HEK293 (cell line): ENCODE results near the gene ADPRHL1.

Source experiments
- CTCF ChIA-PET: fragments of 350-600 bp; formaldehyde crosslinking; extraction: SDS; loops from one replicate; lab custom pipeline; 2021; ENCODE audit warnings: antibody characterized with exemption; lab: Yijun Ruan, JAX
- POLR2A ChIA-PET: fragments of 300-600 bp; formaldehyde crosslinking; extraction: SDS; loops from one replicate; lab custom pipeline; 2020; ENCODE audit warnings: antibody characterized with exemption, inconsistent platforms; lab: Yijun Ruan, JAX
- H3K27ac ChIP-seq: fragments of 200-500 bp; sonication (Bioruptor generic); 2 replicates; pipeline ENCODE4 v1.5.1; 2014; ENCODE audit warnings: low read depth, low read length, control low read depth, inconsistent platforms; ENCODE audit errors: extremely low read depth
- H3K36me3 ChIP-seq, 2 experiments: fragments of 200-500 bp in 1 of 2; sonication (Bioruptor generic) in 1 of 2; 1 replicate in 1 of 2; 2 replicates in 1 of 2; pipeline ENCODE4 v1.5.1; 2014 to 2017; ENCODE audit warnings: inconsistent platforms in 2 of 2, low read length in 2 of 2; ENCODE audit not compliant: control insufficient read depth in 2 of 2, insufficient read depth in 1 of 2
- H3K4me1 ChIP-seq: fragments of 200-500 bp; sonication (Bioruptor generic); 2 replicates; pipeline ENCODE4 v1.5.1; 2014; ENCODE audit warnings: mild to moderate bottlenecking, low read length, inconsistent platforms; ENCODE audit not compliant: control insufficient read depth, insufficient read depth
- H3K4me3 ChIP-seq: 2 replicates; pipeline ENCODE4 v1.5.1; 2011; ENCODE audit warnings: low read depth, mild to moderate bottlenecking, control low read depth, low read length, moderate library complexity
- H3K9me3 ChIP-seq: fragments of 200-500 bp; sonication (Bioruptor generic); 2 replicates; pipeline ENCODE4 v1.5.1; 2014; ENCODE audit warnings: low read depth, low read length, inconsistent platforms; ENCODE audit not compliant: control insufficient read depth, insufficient read depth
- CTCF ChIP-seq: fragments of 450-650 bp; formaldehyde crosslinking; IDR thresholded peaks from 2 replicates; pipeline ENCODE4 v1.5.1; 2016; ENCODE audit warnings: missing biosample characterization, missing genetic modification characterization
- ELK4 ChIP-seq: IDR thresholded peaks from 2 replicates; pipeline ENCODE4 v1.6.1; 2011; ENCODE audit warnings: mild to moderate bottlenecking, low read depth, low read length, borderline replicate concordance
- GLI2 ChIP-seq: fragments of 450-650 bp; formaldehyde crosslinking; IDR thresholded peaks from 2 replicates; pipeline ENCODE4; 2017; ENCODE audit warnings: missing biosample characterization, missing genetic modification characterization, low read depth, borderline replicate concordance
- SCRT1 ChIP-seq: fragments of 450-650 bp; formaldehyde crosslinking; IDR thresholded peaks from 2 replicates; pipeline ENCODE4 v1.5.1; 2016; ENCODE audit warnings: missing biosample characterization, missing genetic modification characterization, borderline replicate concordance
- TCF7L2 ChIP-seq: IDR thresholded peaks from 2 replicates; pipeline ENCODE4 v1.6.1; 2011; ENCODE audit warnings: low read depth, mild to moderate bottlenecking, inconsistent platforms, low read length, moderate library complexity, borderline replicate concordance
- YY1 ChIP-seq: fragments of 450-650 bp; formaldehyde crosslinking; IDR thresholded peaks from 2 replicates; pipeline ENCODE4 v1.5.1; 2018; ENCODE audit warnings: missing biosample characterization, missing genetic modification characterization
- ZBTB10 ChIP-seq: fragments of 450-650 bp; formaldehyde crosslinking; IDR thresholded peaks from 2 replicates; pipeline ENCODE4 v1.5.1; 2016; ENCODE audit warnings: missing biosample characterization, missing genetic modification characterization
- ZEB2 ChIP-seq: fragments of 450-650 bp; formaldehyde crosslinking; IDR thresholded peaks from 2 replicates; pipeline ENCODE4 v1.5.1; 2016; ENCODE audit warnings: missing biosample characterization, missing genetic modification characterization
- ZFP3 ChIP-seq: fragments of 450-650 bp; formaldehyde crosslinking; IDR thresholded peaks from 2 replicates; pipeline ENCODE4 v1.5.1; 2016; ENCODE audit warnings: low read depth, missing biosample characterization, missing genetic modification characterization
- ZNF112 ChIP-seq: fragments of 450-650 bp; formaldehyde crosslinking; IDR thresholded peaks from 2 replicates; pipeline ENCODE4 v1.5.0; 2017; ENCODE audit warnings: missing biosample characterization, missing genetic modification characterization
- ZNF221 ChIP-seq: fragments of 450-650 bp; formaldehyde crosslinking; IDR thresholded peaks from 2 replicates; pipeline ENCODE4 v1.5.1; 2017; ENCODE audit warnings: missing biosample characterization, missing genetic modification characterization, borderline replicate concordance
- ZNF24 ChIP-seq: fragments of 450-650 bp; formaldehyde crosslinking; IDR thresholded peaks from 2 replicates; pipeline ENCODE4 v1.5.1; 2016; ENCODE audit warnings: missing biosample characterization, missing genetic modification characterization
- ZNF280D ChIP-seq: fragments of 450-650 bp; formaldehyde crosslinking; IDR thresholded peaks from 2 replicates; pipeline ENCODE4 v1.5.1; 2016; ENCODE audit warnings: missing biosample characterization, missing genetic modification characterization
- ZNF366 ChIP-seq: fragments of 450-650 bp; formaldehyde crosslinking; conservative IDR thresholded peaks from 2 replicates; pipeline ENCODE4 v1.5.1; 2016; ENCODE audit warnings: missing biosample characterization, missing genetic modification characterization
- ZNF404 ChIP-seq: fragments of 450-650 bp; formaldehyde crosslinking; IDR thresholded peaks from 2 replicates; pipeline ENCODE4 v1.5.1; 2017; ENCODE audit warnings: missing biosample characterization, missing genetic modification characterization
- ZNF48 ChIP-seq: fragments of 450-650 bp; formaldehyde crosslinking; IDR thresholded peaks from 2 replicates; pipeline ENCODE4 v1.5.1; 2016; ENCODE audit warnings: missing biosample characterization, missing genetic modification characterization
- ZNF548 ChIP-seq: fragments of 450-650 bp; formaldehyde crosslinking; IDR thresholded peaks from 2 replicates; pipeline ENCODE4 v1.5.1; 2016; ENCODE audit warnings: missing biosample characterization, missing genetic modification characterization
- ZNF571 ChIP-seq: fragments of 450-650 bp; formaldehyde crosslinking; IDR thresholded peaks from 2 replicates; pipeline ENCODE4 v1.5.0; 2017; ENCODE audit warnings: missing biosample characterization, missing genetic modification characterization
- ZNF670 ChIP-seq: fragments of 450-650 bp; formaldehyde crosslinking; IDR thresholded peaks from 2 replicates; pipeline ENCODE4 v1.5.1; 2016; ENCODE audit warnings: missing biosample characterization, missing genetic modification characterization, low read depth
- ZNF747 ChIP-seq: fragments of 450-650 bp; formaldehyde crosslinking; IDR thresholded peaks from 2 replicates; pipeline ENCODE4 v1.5.1; 2016; ENCODE audit warnings: missing biosample characterization, missing genetic modification characterization
- ZSCAN23 ChIP-seq: fragments of 450-650 bp; formaldehyde crosslinking; IDR thresholded peaks from 2 replicates; pipeline ENCODE4 v1.5.1; 2016; ENCODE audit warnings: missing biosample characterization, missing genetic modification characterization
- TF ChIP-seq, protein P1 (sequence below): fragments of 450-650 bp; formaldehyde crosslinking; IDR thresholded peaks from 2 replicates; pipeline ENCODE4 v1.5.1; 2017; ENCODE audit warnings: missing biosample characterization, missing genetic modification characterization

The ADPRHL1 gene

DNA sequence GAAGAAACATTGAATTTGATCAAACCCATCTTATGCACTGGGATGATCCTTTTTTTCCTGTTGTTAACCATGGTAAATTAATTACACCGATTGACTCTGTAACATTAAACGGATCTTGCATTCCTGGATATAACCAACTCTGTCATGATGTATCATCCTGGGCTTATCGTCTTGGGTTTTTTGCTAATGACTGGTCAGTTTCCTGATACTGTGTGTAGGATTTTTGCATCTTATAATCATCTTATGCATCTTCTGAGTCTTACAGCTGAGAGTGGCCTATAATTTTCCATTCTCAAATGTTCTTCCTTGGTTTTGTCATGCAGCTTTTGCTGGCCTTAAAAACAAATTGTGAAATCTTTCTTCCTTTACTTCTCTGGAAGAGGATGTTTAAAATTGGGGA lies 24.4 kb upstream of the ADPRHL1 start (continued):
- TF ChIP-seq ZNF404 (no peak), ELK4 (no peak), YY1 (no peak), ZNF24 (tag by site-specific recombination) (no peak), ZNF112 (tag by site-specific recombination) (no peak)

DNA sequence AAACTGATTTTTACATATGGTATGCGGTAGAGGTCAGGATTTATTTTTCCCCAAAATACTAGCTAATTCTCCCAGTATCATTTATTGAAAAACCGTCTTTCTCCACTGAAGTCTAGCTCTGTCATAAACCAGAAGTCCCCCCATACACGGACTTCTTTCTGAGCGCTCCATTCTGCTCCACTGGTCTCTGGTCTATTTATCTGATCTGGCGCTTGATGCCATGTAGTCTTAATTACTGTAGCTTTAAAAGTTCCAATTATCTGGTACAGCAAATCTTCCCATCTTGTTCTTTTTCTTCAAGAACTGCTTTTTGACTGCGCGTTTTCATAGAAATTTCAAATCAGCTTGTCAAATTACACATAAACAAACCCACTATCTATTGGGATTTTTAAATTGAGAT lies 23.5 kb upstream of the ADPRHL1 start:
- no peaks in the 10 kb centered on the region for H3K4me1 ChIP-seq
- POLR2A ChIA-PET, result interaction anchor here (0.7 to 1.2 kb wide), 2 partner anchors 13 to 773 kb away, joined by 4 read pairs; no protein-coding TSS in a partner anchor
- H3K27ac ChIP-seq, result no peak overlapping the region
- CTCF ChIA-PET, result no interaction called here
- no peak for TF ChIP-seq ZSCAN23 (tag by site-specific recombination)
- no peak for TF ChIP-seq ZNF670
- TF ChIP-seq ZNF548 (tag by site-specific recombination), result no peak
- TF ChIP-seq TCF7L2, result no peak
- no peak for TF ChIP-seq ZNF747 (tag by site-specific recombination)
- no peak for TF ChIP-seq CTCF (tag by site-specific recombination)
- no peak for TF ChIP-seq ZNF366 (tag by site-specific recombination)
- TF ChIP-seq, protein P1, sequence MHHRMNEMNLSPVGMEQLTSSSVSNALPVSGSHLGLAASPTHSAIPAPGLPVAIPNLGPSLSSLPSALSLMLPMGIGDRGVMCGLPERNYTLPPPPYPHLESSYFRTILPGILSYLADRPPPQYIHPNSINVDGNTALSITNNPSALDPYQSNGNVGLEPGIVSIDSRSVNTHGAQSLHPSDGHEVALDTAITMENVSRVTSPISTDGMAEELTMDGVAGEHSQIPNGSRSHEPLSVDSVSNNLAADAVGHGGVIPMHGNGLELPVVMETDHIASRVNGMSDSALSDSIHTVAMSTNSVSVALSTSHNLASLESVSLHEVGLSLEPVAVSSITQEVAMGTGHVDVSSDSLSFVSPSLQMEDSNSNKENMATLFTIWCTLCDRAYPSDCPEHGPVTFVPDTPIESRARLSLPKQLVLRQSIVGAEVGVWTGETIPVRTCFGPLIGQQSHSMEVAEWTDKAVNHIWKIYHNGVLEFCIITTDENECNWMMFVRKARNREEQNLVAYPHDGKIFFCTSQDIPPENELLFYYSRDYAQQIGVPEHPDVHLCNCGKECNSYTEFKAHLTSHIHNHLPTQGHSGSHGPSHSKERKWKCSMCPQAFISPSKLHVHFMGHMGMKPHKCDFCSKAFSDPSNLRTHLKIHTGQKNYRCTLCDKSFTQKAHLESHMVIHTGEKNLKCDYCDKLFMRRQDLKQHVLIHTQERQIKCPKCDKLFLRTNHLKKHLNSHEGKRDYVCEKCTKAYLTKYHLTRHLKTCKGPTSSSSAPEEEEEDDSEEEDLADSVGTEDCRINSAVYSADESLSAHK (tag by site-specific recombination), result no peak
- no peak for TF ChIP-seq GLI2 (tag by site-specific recombination)
- no peak for TF ChIP-seq ZBTB10 (tag by site-specific recombination)
- TF ChIP-seq ZNF48 (tag by site-specific recombination), result no peak
- TF ChIP-seq ZFP3 (tag by site-specific recombination), result no peak
- no peak for TF ChIP-seq ZEB2 (tag by site-specific recombination)
- no peak for TF ChIP-seq SCRT1
- no peak for TF ChIP-seq ZNF280D (tag by site-specific recombination)
- no peak for TF ChIP-seq ZNF571 (tag by site-specific recombination)
- TF ChIP-seq ZNF221 (tag by site-specific recombination), result no peak
- H3K4me3 ChIP-seq, result no peak overlapping the region
- H3K9me3 ChIP-seq, result no peaks in the 10 kb centered on the region
- peaks cover 20 to 72% of the 10 kb centered on the region in 2 experiments for H3K36me3 ChIP-seq
